NB4 (cell line): Measurements from ENCODE around the gene ZNF771.

Experiments
- POLR2A ChIP-seq: IDR thresholded peaks from 2 replicates; pipeline ENCODE4 v1.6.1; 2011; ENCODE audit warnings: mild to moderate bottlenecking; ENCODE audit not compliant: insufficient read length; ENCODE audit errors: extremely low read depth
- TF ChIP-seq, protein P1 (sequence below): IDR thresholded peaks from one replicate; pipeline ENCODE4 v1.5.1; 2012; ENCODE audit warnings: low read depth, low read length
- TF ChIP-seq, protein P2 (sequence below): IDR thresholded peaks from 2 replicates; pipeline ENCODE4 v1.6.1; 2011; ENCODE audit warnings: low read depth, low read length

DNA sequence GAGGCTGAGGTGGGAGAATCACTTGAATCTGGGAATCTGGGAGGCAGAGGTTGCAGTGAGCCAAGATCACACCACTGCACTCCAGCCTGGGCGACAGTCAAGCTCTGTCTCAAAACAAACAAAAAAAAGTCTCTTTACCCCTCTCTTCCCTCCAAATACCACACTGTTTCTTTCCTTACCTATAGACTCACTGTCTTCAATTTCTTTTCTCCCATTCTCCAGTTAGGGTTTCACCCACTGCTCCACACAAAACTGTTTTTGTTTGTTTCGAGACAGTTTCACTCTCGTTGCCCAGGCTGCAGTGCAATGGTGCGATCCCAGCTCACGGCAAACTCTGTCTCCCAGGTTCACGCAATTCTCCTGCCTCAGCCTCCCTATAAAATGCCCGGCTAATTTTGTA is 46.2 kb upstream of the ZNF771 start:
- TF ChIP-seq, protein P1, sequence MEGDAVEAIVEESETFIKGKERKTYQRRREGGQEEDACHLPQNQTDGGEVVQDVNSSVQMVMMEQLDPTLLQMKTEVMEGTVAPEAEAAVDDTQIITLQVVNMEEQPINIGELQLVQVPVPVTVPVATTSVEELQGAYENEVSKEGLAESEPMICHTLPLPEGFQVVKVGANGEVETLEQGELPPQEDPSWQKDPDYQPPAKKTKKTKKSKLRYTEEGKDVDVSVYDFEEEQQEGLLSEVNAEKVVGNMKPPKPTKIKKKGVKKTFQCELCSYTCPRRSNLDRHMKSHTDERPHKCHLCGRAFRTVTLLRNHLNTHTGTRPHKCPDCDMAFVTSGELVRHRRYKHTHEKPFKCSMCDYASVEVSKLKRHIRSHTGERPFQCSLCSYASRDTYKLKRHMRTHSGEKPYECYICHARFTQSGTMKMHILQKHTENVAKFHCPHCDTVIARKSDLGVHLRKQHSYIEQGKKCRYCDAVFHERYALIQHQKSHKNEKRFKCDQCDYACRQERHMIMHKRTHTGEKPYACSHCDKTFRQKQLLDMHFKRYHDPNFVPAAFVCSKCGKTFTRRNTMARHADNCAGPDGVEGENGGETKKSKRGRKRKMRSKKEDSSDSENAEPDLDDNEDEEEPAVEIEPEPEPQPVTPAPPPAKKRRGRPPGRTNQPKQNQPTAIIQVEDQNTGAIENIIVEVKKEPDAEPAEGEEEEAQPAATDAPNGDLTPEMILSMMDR: no peak
- no peak for TF ChIP-seq POLR2A
- TF ChIP-seq, protein P2, sequence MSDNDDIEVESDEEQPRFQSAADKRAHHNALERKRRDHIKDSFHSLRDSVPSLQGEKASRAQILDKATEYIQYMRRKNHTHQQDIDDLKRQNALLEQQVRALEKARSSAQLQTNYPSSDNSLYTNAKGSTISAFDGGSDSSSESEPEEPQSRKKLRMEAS: no peak
